ENCODE measurements around the gene PRSS50. TPM values are rescaled to one million over a fixed set of nuclear protein-coding genes. Genes with fewer than 3 reads are reported as not detected.
A peak's percentile ranks its signal among the peaks of the same experiment; 100 is the strongest.

Gene PRSS50
- total RNA-seq, 1 donor from 2014 or later, result 0.20 TPM

GRCh38 chr3:46665763-46666452 is 51.8 kb downstream of the PRSS50 start:
- intact Hi-C loops (cut with DNase I), result no loop called here
- no peak for ATAC-seq
- TF ChIP-seq CTCF (IDR thresholded peaks at IDR 0.05), result no peak
- H3K4me3 ChIP-seq, result no peak overlapping the region
- H3K36me3 ChIP-seq, result no peaks in the 10 kb centered on the region
- H3K9me3 ChIP-seq, result no peaks in the 10 kb centered on the region
- peak; percentile 41 for DNase-seq
- no peak overlapping the region for H3K27ac ChIP-seq
- peaks cover 10% of the 10 kb centered on the region for H3K4me1 ChIP-seq
- H3K27me3 ChIP-seq, result no peaks in the 10 kb centered on the region

GRCh38 chr3:46664971-46665762 is 52.5 kb downstream of the PRSS50 start:
- TF ChIP-seq CTCF (IDR thresholded peaks at IDR 0.05), result no peak
- Histone ChIP-seq H3K36me3 (no peaks in the 10 kb centered on the region), H3K27me3 (no peaks in the 10 kb centered on the region), H3K4me3 (no peak overlapping the region), H3K27ac (no peak overlapping the region), H3K4me1 (peaks cover 10% of the 10 kb centered on the region), H3K9me3 (no peaks in the 10 kb centered on the region)
- no peak for ATAC-seq
- intact Hi-C loops (cut with DNase I), result no loop called here
- DNase-seq, result peak; percentile 31

- DNase-seq, result peak; percentile 37
- H3K4me3 ChIP-seq, result no peak overlapping the region
- ATAC-seq, result no peak
- no peaks in the 10 kb centered on the region for H3K9me3 ChIP-seq
- H3K36me3 ChIP-seq, result no peaks in the 10 kb centered on the region
- no peak overlapping the region for H3K27ac ChIP-seq
- H3K4me1 ChIP-seq, result peaks cover 10% of the 10 kb centered on the region
- intact Hi-C loops (cut with DNase I), result no loop called here
- H3K27me3 ChIP-seq, result no peaks in the 10 kb centered on the region
- TF ChIP-seq CTCF (IDR thresholded peaks at IDR 0.05), result no peak
These were observed 53.3 kb downstream of the PRSS50 start for GRCh38 chr3:46664188-46664970.

GRCh38 chr3:46663591-46664135 is 54.0 kb downstream of the PRSS50 start:
- no peak overlapping the region for H3K27ac ChIP-seq
- TF ChIP-seq CTCF (IDR thresholded peaks at IDR 0.05), result peak; percentile 14
- H3K27me3 ChIP-seq, result no peaks in the 10 kb centered on the region
- intact Hi-C loops (cut with DNase I), result no loop called here
- DNase-seq (peak; percentile 40), ATAC-seq (no peak)
- H3K4me3 ChIP-seq, result no peak overlapping the region
- H3K9me3 ChIP-seq, result no peaks in the 10 kb centered on the region
- H3K36me3 ChIP-seq, result no peaks in the 10 kb centered on the region
- peaks cover 10% of the 10 kb centered on the region for H3K4me1 ChIP-seq

- TF ChIP-seq CTCF (IDR thresholded peaks at IDR 0.05), result no peak
- no peak for ATAC-seq
- no peak overlapping the region for H3K27ac ChIP-seq
- H3K4me3 ChIP-seq, result no peak overlapping the region
- intact Hi-C loops (cut with DNase I), result no loop called here
- H3K4me1 ChIP-seq, result peaks cover 10% of the 10 kb centered on the region
- DNase-seq, result no peak
- no peaks in the 10 kb centered on the region for H3K9me3 ChIP-seq
- no peaks in the 10 kb centered on the region for H3K27me3 ChIP-seq
- no peaks in the 10 kb centered on the region for H3K36me3 ChIP-seq
These were observed 54.7 kb downstream of the PRSS50 start for GRCh38 chr3:46662771-46663551.

Measured in upper lobe of right lung (tissue), 1 donor.